GM12878 (cell line): Measurements from ENCODE around the gene TTC39A. TPM values are rescaled to one million over a fixed set of nuclear protein-coding genes. Genes with fewer than 3 reads are reported as not detected.

ENCODE experiments used
- ATAC-seq: fragments of 200-7000 bp; cut with Tn5 transposase; 3 replicates; pipeline ENCODE4 v1.9.1; 2020; ENCODE audit warnings: mild to moderate bottlenecking, moderate library complexity
- BruUV-seq: library from RNA; stranded (reverse); fragments of 400-500 nt; replicated peaks from 2 replicates; lab custom pipeline; 2021; lab: Mats Ljungman, UMichigan
- CTCF ChIA-PET: fragments of 300-600 bp; sonication (Branson Sonifier 250); formaldehyde crosslinking; extraction: SDS; loops from one replicate; lab custom pipeline; 2021; ENCODE audit warnings: inconsistent platforms; lab: Yijun Ruan, JAX
- POLR2A ChIA-PET: fragments of 350-600 bp; formaldehyde crosslinking; extraction: SDS; loops from one replicate; lab custom pipeline; 2021; ENCODE audit warnings: inconsistent platforms; lab: Charles Lee
- RAD21 ChIA-PET: fragments of 300-600 bp; sonication (Branson Sonifier 250); formaldehyde crosslinking; loops from one replicate; lab custom pipeline; 2023; ENCODE audit warnings: antibody characterized with exemption; ENCODE audit not compliant: unreplicated experiment; lab: Charles Lee
- SMC1A ChIA-PET: fragments of 300-600 bp; sonication (Branson Sonifier 250); formaldehyde crosslinking; loops from one replicate; lab custom pipeline; 2023; ENCODE audit not compliant: unreplicated experiment, uncharacterized antibody; lab: Charles Lee
- DNase-seq: peaks from one replicate; pipeline ENCODE4 v3.0.0-alpha.2; 2011; ENCODE audit warnings: low read depth, low spot score
- FAIRE-seq: peaks from 3 replicates; lab custom pipeline; 2011; peaks lifted over from hg19 to GRCh38; lab: Jason Lieb, UNC
- H2AFZ ChIP-seq: 2 replicates; pipeline ENCODE4 v1.6.0; 2011; ENCODE audit warnings: low read depth, low read length, control low read depth; ENCODE audit not compliant: control insufficient read depth
- H3K27ac ChIP-seq: 2 replicates; pipeline ENCODE4 v1.5.1; 2011; ENCODE audit warnings: control low read depth; ENCODE audit not compliant: control insufficient read depth, insufficient read depth
- H3K27me3 ChIP-seq, 2 experiments: replicated peaks in 1 of 2; 2 replicates each; pipeline versions ENCODE4 v1.6.0 to v1.6.1; 2011; ENCODE audit warnings: low read length in 1 of 2; ENCODE audit not compliant: control insufficient read depth in 2 of 2, insufficient read depth in 2 of 2
- H3K36me3 ChIP-seq, 2 experiments: 2 replicates each; pipeline ENCODE4 v1.5.1; 2011; ENCODE audit warnings: low read length in 1 of 2; ENCODE audit not compliant: control insufficient read depth in 2 of 2, insufficient read depth in 2 of 2
- H3K4me1 ChIP-seq: 2 replicates; pipeline ENCODE4 v1.6.1; 2011; ENCODE audit warnings: mild to moderate bottlenecking, low read length, moderate library complexity, mixed read lengths; ENCODE audit not compliant: control insufficient read depth, insufficient read depth
- H3K4me2 ChIP-seq: 2 replicates; pipeline ENCODE4 v1.6.0; 2011; ENCODE audit warnings: control low read depth; ENCODE audit not compliant: control insufficient read depth, insufficient read depth
- H3K4me3 ChIP-seq: fragments of 200-600 bp; sonication (generic); 2 replicates; pipeline ENCODE4 v1.5.1; 2016
- H3K79me2 ChIP-seq: 2 replicates; pipeline ENCODE4 v1.6.0; 2011; ENCODE audit warnings: low read length; ENCODE audit not compliant: control insufficient read depth, insufficient read depth
- H3K9ac ChIP-seq: 2 replicates; pipeline ENCODE4 v1.8.0; 2011; ENCODE audit warnings: low read length, control low read depth, mixed read lengths; ENCODE audit not compliant: control insufficient read depth, insufficient read depth
- H3K9me3 ChIP-seq: replicated peaks from 3 replicates; pipeline ENCODE4 v1.5.1; 2011; ENCODE audit warnings: mild to moderate bottlenecking, low read length; ENCODE audit not compliant: control insufficient read depth, insufficient read depth
- H4K20me1 ChIP-seq: 2 replicates; pipeline ENCODE4 v1.6.0; 2011; ENCODE audit not compliant: control insufficient read depth, insufficient read depth
- ATF3 ChIP-seq: IDR thresholded peaks from 2 replicates; pipeline ENCODE4 v1.6.1; 2011; ENCODE audit warnings: low read depth, mild to moderate bottlenecking, low read length, moderate library complexity, borderline replicate concordance; ENCODE audit errors: extremely low read depth
- BMI1 ChIP-seq: fragments of 450-650 bp; IDR thresholded peaks from 2 replicates; pipeline ENCODE4 v1.6.1; 2016; ENCODE audit warnings: mild to moderate bottlenecking, moderate library complexity, borderline replicate concordance
- BRCA1 ChIP-seq: IDR thresholded peaks from 2 replicates; pipeline ENCODE4 v1.6.1; 2011; ENCODE audit warnings: low read depth, low read length, improper control_type of control experiment
- CHD1 ChIP-seq: IDR thresholded peaks from 2 replicates; pipeline ENCODE4 v1.6.1; 2012; ENCODE audit warnings: low read depth, low read length, improper control_type of control experiment
- CREB1 ChIP-seq: IDR thresholded peaks from 2 replicates; pipeline ENCODE4 v1.6.1; 2012; ENCODE audit warnings: low read depth, mild to moderate bottlenecking, inconsistent platforms
- CTCF ChIP-seq, 3 experiments: IDR thresholded peaks in 2 of 3; conservative IDR thresholded peaks in 1 of 3; 2 replicates each; pipeline ENCODE4 v1.5.1; 2011; ENCODE audit warnings: low read depth in 3 of 3, low read length in 3 of 3, mild to moderate bottlenecking in 3 of 3, control low read depth in 2 of 3, moderate library complexity in 2 of 3, inconsistent platforms in 1 of 3, mixed read lengths in 1 of 3; ENCODE audit not compliant: control insufficient read depth in 2 of 3, insufficient read depth in 1 of 3; ENCODE audit errors: extremely low read depth in 1 of 3
- ESRRA ChIP-seq: IDR thresholded peaks from 2 replicates; pipeline ENCODE4 v1.6.1; 2012; ENCODE audit warnings: mild to moderate bottlenecking, low read length, improper control_type of control experiment
- HCFC1 ChIP-seq: fragments of 150-350 bp; IDR thresholded peaks from 2 replicates; pipeline ENCODE4 v1.6.1; 2014; ENCODE audit warnings: low read length
- JUND ChIP-seq: IDR thresholded peaks from 2 replicates; pipeline ENCODE4 v1.6.1; 2012; ENCODE audit warnings: low read depth, mild to moderate bottlenecking, low read length, improper control_type of control experiment, moderate library complexity
- LARP7 ChIP-seq: fragments of 450-650 bp; IDR thresholded peaks from 2 replicates; pipeline ENCODE4 v1.6.1; 2017; ENCODE audit warnings: mild to moderate bottlenecking
- MAX ChIP-seq: IDR thresholded peaks from 2 replicates; pipeline ENCODE4 v1.6.1; 2012; ENCODE audit warnings: low read depth, low read length, improper control_type of control experiment
- NR2C1 ChIP-seq: fragments of 450-650 bp; IDR thresholded peaks from 2 replicates; pipeline ENCODE4 v1.6.1; 2017; ENCODE audit warnings: antibody characterized with exemption, mild to moderate bottlenecking, moderate library complexity
- POLR2A ChIP-seq: IDR thresholded peaks from 2 replicates; pipeline ENCODE4 v1.6.1; 2011; ENCODE audit warnings: low read depth, mild to moderate bottlenecking, low read length
- RFX5 ChIP-seq: IDR thresholded peaks from 2 replicates; pipeline ENCODE4 v1.6.1; 2011; ENCODE audit warnings: low read depth, low read length, improper control_type of control experiment
- SRF ChIP-seq, 2 experiments: IDR thresholded peaks; 2 replicates each; pipeline ENCODE4 v1.6.1; 2011; ENCODE audit warnings: low read depth in 2 of 2, low read length in 2 of 2, mild to moderate bottlenecking in 1 of 2, moderate library complexity in 1 of 2
- STAT3 ChIP-seq: IDR thresholded peaks from 2 replicates; pipeline ENCODE4 v1.6.1; 2011; ENCODE audit warnings: low read depth, low read length, improper control_type of control experiment
- SUPT20H ChIP-seq: IDR thresholded peaks from 2 replicates; pipeline ENCODE4 v1.6.1; 2011; ENCODE audit warnings: low read depth, mild to moderate bottlenecking, low read length, moderate library complexity, borderline replicate concordance; ENCODE audit not compliant: control insufficient read depth
- ZNF384 ChIP-seq: IDR thresholded peaks from 2 replicates; pipeline ENCODE4 v1.6.1; 2012; ENCODE audit warnings: low read depth, mild to moderate bottlenecking, low read length, improper control_type of control experiment, borderline replicate concordance
- WGBS: methylation state at CpG from one replicate; pipeline ENCODE4 v1.1.6; 2016; ENCODE audit warnings: low lambda C conversion rate; ENCODE audit not compliant: insufficient replicate concordance, insufficient coverage; ENCODE audit errors: missing lambda C conversion rate; 5-methylcytosine and 5-hydroxymethylcytosine counted together
- in situ Hi-C: fragments of 300-500 bp; cut with MboI; formaldehyde crosslinking; loops from 9 replicates; pipeline ENCODE4 v1.14.3; 2018; ENCODE audit warnings: mixed read lengths
- intact Hi-C: fragments of 100-400 bp; cut with micrococcal nuclease; formaldehyde crosslinking; loops from one replicate; pipeline ENCODE4 v1.14.2; 2022; ENCODE audit not compliant: unreplicated experiment
- polyA plus RNA-seq, 11 experiments: library from polyadenylated mRNA; depleted of rRNA in 4 of 11; unstranded in 6 of 11; stranded (reverse) in 5 of 11; fragments of >200 nt; fragmentation: Nextera tagmentation in 4 of 11; fragmentation: Illumina TruSeq in 1 of 11; extraction: Ambion mirVana in 4 of 11; extraction: Trizol in 1 of 11; gene quantifications; 1 replicate in 1 of 11; 2 replicates in 10 of 11; pipeline versions ENCODE4 v1.2.1 to v1.2.3, GENCODE V29; 2011 to 2016; ENCODE audit warnings: inconsistent platforms in 2 of 11, missing spikeins in 2 of 11, low read depth in 1 of 11
- total RNA-seq, 4 experiments: library from RNA; depleted of rRNA in 3 of 4; stranded (reverse); fragments of >200 nt in 3 of 4; fragmentation: Illumina TruSeq in 1 of 4; extraction: Trizol in 1 of 4; gene quantifications; 2 replicates each; pipeline versions ENCODE4 v1.2.1 to v1.2.3, GENCODE V29; 2013 to 2021
- TF ChIP-seq, protein P1 (sequence below): IDR thresholded peaks from 2 replicates; pipeline ENCODE4 v1.6.1; 2011; ENCODE audit warnings: borderline replicate concordance, low read depth, mild to moderate bottlenecking, moderate library complexity, low read length; ENCODE audit not compliant: insufficient read depth, poor library complexity, severe bottlenecking

Gene TTC39A
- total and polyA plus RNA-seq, 10 of the 15 experiments (the other 5 are each of a cell fraction or from before 2014, with no cell fraction given), result 0.18 to 3.0 (median 1.2) TPM

- Histone ChIP-seq H3K79me2 (no peaks in the 10 kb centered on the region), H3K36me3 (no peaks in the 10 kb centered on the region), H3K4me3 (no peak overlapping the region), H3K4me2 (no peak overlapping the region), H3K4me1 (peaks cover 14% of the 10 kb centered on the region), H3K9ac (no peak overlapping the region), H3K27me3 (peaks cover 0 to 5% of the 10 kb centered on the region in 2 experiments; a peak in 3 of 4 replicates), H2AFZ (no peak overlapping the region), H4K20me1 (no peaks in the 10 kb centered on the region), H3K9me3 (no peaks in the 10 kb centered on the region), H3K27ac (no peak overlapping the region)
- in situ Hi-C loops (no loop called here), intact Hi-C loops (loop anchor here (10.0 kb wide), 1 partner anchor 428 kb away; no protein-coding TSS in a partner anchor)
- no peak for FAIRE-seq
- BruUV-seq, result no TSS peak
- TF ChIP-seq ZNF384, result no peak
- no peak for TF ChIP-seq ATF3
- no peak for TF ChIP-seq POLR2A
- TF ChIP-seq SRF (IDR thresholded peaks at IDR 0.05; ENCODE audit: low read depth in 2 of 2, low read length in 2 of 2), result no peak
- no peak for TF ChIP-seq JUND
- TF ChIP-seq RFX5, result no peak
- TF ChIP-seq, protein P1, sequence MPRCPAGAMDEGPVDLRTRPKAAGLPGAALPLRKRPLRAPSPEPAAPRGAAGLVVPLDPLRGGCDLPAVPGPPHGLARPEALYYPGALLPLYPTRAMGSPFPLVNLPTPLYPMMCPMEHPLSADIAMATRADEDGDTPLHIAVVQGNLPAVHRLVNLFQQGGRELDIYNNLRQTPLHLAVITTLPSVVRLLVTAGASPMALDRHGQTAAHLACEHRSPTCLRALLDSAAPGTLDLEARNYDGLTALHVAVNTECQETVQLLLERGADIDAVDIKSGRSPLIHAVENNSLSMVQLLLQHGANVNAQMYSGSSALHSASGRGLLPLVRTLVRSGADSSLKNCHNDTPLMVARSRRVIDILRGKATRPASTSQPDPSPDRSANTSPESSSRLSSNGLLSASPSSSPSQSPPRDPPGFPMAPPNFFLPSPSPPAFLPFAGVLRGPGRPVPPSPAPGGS, result no peak
- TF ChIP-seq BMI1, result no peak
- no peak for TF ChIP-seq LARP7
- TF ChIP-seq NR2C1, result no peak
- no peak for TF ChIP-seq HCFC1
- TF ChIP-seq STAT3, result no peak
- no peak for TF ChIP-seq MAX
- TF ChIP-seq ESRRA, result no peak
- TF ChIP-seq CREB1, result no peak
- no peak for TF ChIP-seq BRCA1
- no peak for TF ChIP-seq CTCF (IDR thresholded peaks at IDR 0.05 in 2 of 3, conservative IDR thresholded peaks at IDR 0.05 in 1 of 3; ENCODE audit: control insufficient read depth in 2 of 3, extremely low read depth in 1 of 3, insufficient read depth in 1 of 3, low read depth in 3 of 3, low read length in 3 of 3)
- no peak for TF ChIP-seq CHD1
- TF ChIP-seq SUPT20H, result no peak
- no peak for DNase-seq
- RAD21 ChIA-PET, result interaction anchor here (1.9 kb wide), 1 partner anchor 189 kb away, joined by 5 read pairs; no protein-coding TSS in a partner anchor
- POLR2A ChIA-PET, result no interaction called here
- no peak; the same call in 2 of the 3 replicates for ATAC-seq
- 71% methylated on average over 7 of the region's 7 CpGs for WGBS
- CTCF ChIA-PET, result interaction anchor here (1.0 to 1.1 kb wide), 2 partner anchors 11 to 571 kb away, joined by 3 to 5 read pairs; no protein-coding TSS in a partner anchor
- SMC1A ChIA-PET, result interaction anchor here (0.6 to 1.5 kb wide), 5 partner anchors 10 to 189 kb away, joined by 3 to 4 read pairs (median 3); no protein-coding TSS in a partner anchor
Observed at GRCh38 chr1:51346086-51346942, 16.0 kb upstream of the TTC39A start.
